ENCODE measurements around the gene ZNF223. TPM values are rescaled to one million over a fixed set of nuclear protein-coding genes. Genes with fewer than 3 reads are reported as not detected.

ZNF223 gene
- total RNA-seq, 1 donor from 2014 or later: 3.2 TPM

- DNase-seq (ENCODE audit: low read depth in 2 of 2): peak; percentile 59 to 91
Measured at GRCh38 chr19:44071824-44072542, 20.1 kb downstream of the ZNF223 start, which contains the start of gene ZNF284. Gene ZNF284 (plus strand): TSS chr19:44072159. CDS start chr19:44076390, 4,231 bp downstream.

GRCh38 chr19:44072543-44073401, 20.9 kb downstream of the ZNF223 start:
- DNase-seq (ENCODE audit: low read depth in 2 of 2): peak in 1 of 2 donors; percentile 5

DNA sequence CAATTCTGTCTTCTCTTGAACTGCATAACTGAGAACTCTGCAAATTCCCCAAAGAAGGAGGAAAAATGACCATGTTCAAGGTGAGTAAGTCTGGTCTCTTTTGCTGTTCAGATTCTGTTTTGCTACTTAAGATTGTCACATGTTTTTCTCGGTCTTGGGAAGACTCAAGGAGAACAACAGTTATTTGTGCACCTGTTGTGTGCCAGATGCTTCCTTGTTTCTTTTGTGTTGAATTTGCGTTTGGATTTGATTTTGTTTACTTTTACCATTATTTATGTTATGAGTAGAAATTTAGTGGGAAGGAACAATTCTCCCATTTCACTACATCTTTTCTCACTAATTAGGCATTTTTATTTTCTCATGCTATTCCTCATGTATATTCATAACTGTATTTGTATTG, 24.5 kb downstream of the ZNF223 start:
- DNase-seq (ENCODE audit: low read depth in 2 of 2): no peak

- DNase-seq (ENCODE audit: low read depth in 2 of 2): no peak
Measured at GRCh38 chr19:44092108-44092507, 40.3 kb downstream of the ZNF223 start.

DNA sequence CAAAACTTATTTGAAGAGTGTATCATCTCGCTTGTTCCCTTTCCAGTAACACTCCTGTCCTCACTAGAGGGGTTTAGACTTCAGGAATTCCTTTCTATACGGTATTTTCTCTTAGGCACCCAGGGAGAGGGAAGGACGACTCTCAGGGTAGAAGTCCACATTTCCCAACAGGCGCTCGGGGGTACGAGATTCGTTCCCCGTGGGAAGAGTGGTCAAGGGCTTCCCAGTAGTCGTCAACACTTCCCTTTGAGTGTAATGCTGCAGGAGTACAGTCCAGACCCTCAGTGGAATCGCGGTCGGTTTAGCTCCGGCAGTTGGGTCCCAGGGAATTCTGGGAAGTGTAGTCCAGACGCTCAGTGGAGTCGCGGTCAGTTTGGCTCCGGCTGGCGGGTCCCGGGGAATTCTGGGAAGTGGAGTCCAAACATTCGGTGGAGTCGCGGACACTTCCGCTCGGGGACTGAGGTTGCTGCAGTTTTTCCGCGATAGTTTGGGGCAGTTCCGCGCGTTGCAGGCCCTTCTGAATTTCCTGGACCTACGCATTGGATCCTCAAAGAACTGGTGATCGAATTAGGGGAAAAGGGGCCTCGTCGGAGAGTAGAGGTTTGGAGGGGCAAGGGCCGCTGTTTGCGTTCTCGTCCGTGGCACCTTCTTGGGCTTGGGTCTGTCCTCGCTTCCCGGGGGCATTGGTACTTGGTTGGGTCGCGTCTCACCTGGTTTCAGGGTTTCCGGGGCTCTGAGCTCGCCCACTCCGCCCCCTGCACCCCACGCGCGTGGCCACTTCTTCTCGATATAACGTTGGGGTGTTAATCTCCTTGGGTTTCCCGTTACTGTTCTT, 42.3 kb downstream of the ZNF223 start, which contains the start of gene ZNF224:
Gene ZNF224 (plus strand): TSS at position 431 of the 835 bp plus-strand sequence. CDS start 3,513 bp downstream, outside the sequence.
- DNase-seq (ENCODE audit: low read depth in 2 of 2): peak; percentile 86 to 94

DNA sequence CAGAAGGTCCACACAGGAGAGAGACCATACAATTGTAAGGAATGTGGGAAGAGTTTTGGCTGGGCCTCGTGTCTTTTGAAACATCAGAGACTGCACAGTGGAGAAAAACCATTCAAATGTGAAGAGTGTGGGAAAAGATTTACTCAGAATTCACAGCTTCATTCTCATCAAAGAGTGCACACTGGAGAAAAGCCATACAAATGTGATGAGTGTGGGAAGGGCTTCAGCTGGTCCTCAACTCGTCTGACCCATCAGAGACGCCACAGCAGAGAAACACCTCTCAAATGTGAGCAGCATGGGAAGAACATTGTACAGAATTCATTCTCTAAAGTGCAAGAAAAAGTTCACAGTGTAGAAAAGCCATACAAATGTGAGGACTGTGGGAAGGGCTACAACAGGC, 55.9 kb downstream of the ZNF223 start:
- no peak for DNase-seq (ENCODE audit: low read depth in 2 of 2)

- no peak for DNase-seq (ENCODE audit: low read depth in 2 of 2)
Measured at GRCh38 chr19:44109458-44109857, 57.6 kb downstream of the ZNF223 start.

DNA sequence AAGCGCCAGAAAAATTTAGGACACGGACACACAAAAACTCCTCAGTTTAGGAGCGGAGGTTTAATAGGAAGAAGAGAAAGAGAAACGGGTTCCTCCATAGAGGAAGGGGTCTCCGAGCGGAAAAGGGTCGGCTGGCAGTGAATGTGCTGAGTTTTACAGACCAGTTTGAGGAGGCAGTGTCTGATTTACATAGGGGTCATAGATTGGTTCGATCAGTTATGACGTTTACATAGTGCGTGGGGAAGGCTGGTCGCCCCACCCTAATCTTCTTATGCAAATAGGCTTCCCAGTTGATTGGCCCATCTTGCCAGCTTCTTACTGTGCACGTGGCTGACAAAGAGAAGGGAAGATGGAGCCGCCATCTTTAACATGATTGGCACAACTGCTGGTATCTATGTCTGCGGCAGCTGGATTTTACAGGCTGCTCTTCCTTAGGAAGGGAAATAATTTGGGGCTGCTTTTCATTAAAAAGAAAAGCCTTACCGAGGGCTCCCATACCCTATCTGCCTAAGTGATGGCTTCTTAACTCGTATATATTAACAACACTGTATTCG, 60.2 kb downstream of the ZNF223 start:
- peak in 1 of 2 donors; percentile 84 for DNase-seq (ENCODE audit: low read depth in 2 of 2)

GRCh38 chr19:44112802-44113137, 60.9 kb downstream of the ZNF223 start:
- DNase-seq (ENCODE audit: low read depth in 2 of 2): no peak

GRCh38 chr19:44113138-44113783, 61.4 kb downstream of the ZNF223 start, which contains the start of gene ZNF225:
Gene ZNF225 (plus strand): TSS chr19:44113399. CDS start chr19:44115828, 2,429 bp downstream.
- peak; percentile 97 to 99 for DNase-seq (ENCODE audit: low read depth in 2 of 2)

GRCh38 chr19:44113784-44114390, 62.1 kb downstream of the ZNF223 start:
- DNase-seq (ENCODE audit: low read depth in 2 of 2): no peak

Other genes with a start within 250 kb of the ZNF223 start
- 0.13 and 0.39 TPM in 2 replicates for gene LYPD5, start 249.6 kb upstream of the ZNF223 start, total RNA-seq
- 5.7 and 8.3 TPM in 2 replicates for gene ZNF283, start 224.7 kb upstream of the ZNF223 start, total RNA-seq
- gene ZNF404, start 168.1 kb upstream of the ZNF223 start, total RNA-seq: 0.51 and 1.0 TPM in 2 replicates
- gene ZNF45, start 116.8 kb upstream of the ZNF223 start, total RNA-seq: 14.0 and 16.9 TPM in 2 replicates
- gene ZNF221, start 100.8 kb upstream of the ZNF223 start, total RNA-seq: 3.2 and 4.4 TPM in 2 replicates
- 5.0 and 6.8 TPM in 2 replicates for gene ZNF155, start 67.8 kb upstream of the ZNF223 start, total RNA-seq
- gene ZNF230, start 49.1 kb upstream of the ZNF223 start, total RNA-seq: 2.2 and 2.9 TPM in 2 replicates
- 3.5 and 3.6 TPM in 2 replicates for gene ZNF222, start 26.7 kb upstream of the ZNF223 start, total RNA-seq
- 2.2 and 2.4 TPM in 2 replicates for gene ZNF284, start 20.1 kb downstream of the ZNF223 start, total RNA-seq
- 21.4 and 27.6 TPM in 2 replicates for gene ZNF224, start 42.3 kb downstream of the ZNF223 start, total RNA-seq
- gene ZNF225, start 61.4 kb downstream of the ZNF223 start, total RNA-seq: 3.9 and 4.4 TPM in 2 replicates
- 6.2 and 10.2 TPM in 2 replicates for gene ZNF234, start 89.5 kb downstream of the ZNF223 start, total RNA-seq
- gene ZNF226, start 113.1 kb downstream of the ZNF223 start, total RNA-seq: 9.1 and 12.1 TPM in 2 replicates
- gene ZNF227, start 160.5 kb downstream of the ZNF223 start, total RNA-seq: 14.4 and 18.6 TPM in 2 replicates
- 1.3 and 1.5 TPM in 2 replicates for gene ZNF233, start 207.8 kb downstream of the ZNF223 start, total RNA-seq

Measured in dermis microvascular lymphatic vessel endothelial cell (primary cell).